HCT116 (cell line): Measurements from ENCODE around the gene KIAA1671.

Experiments used
- CEBPB ChIP-seq: IDR thresholded peaks from 2 replicates; pipeline ENCODE4 v1.6.1; 2012; ENCODE audit warnings: low read depth
- EGR1 ChIP-seq: IDR thresholded peaks from 2 replicates; pipeline ENCODE4 v1.6.1; 2012; ENCODE audit warnings: low read depth
- EZH2 ChIP-seq: fragments of 200-600 bp; sonication (generic); IDR thresholded peaks from 2 replicates; pipeline ENCODE4 v1.6.1; 2017; ENCODE audit warnings: antibody characterized with exemption, mixed run types
- EZH2phosphoT487 ChIP-seq: fragments of 200-600 bp; IDR thresholded peaks from 2 replicates; pipeline ENCODE4 v1.6.1; 2018; ENCODE audit warnings: antibody characterized with exemption, borderline replicate concordance
- FOSL1 ChIP-seq: IDR thresholded peaks from 2 replicates; pipeline ENCODE4 v1.6.1; 2012; ENCODE audit warnings: low read depth
- POLR2A ChIP-seq: IDR thresholded peaks from 2 replicates; pipeline ENCODE4 v1.7.0; 2011; ENCODE audit warnings: borderline replicate concordance; ENCODE audit not compliant: insufficient read depth, insufficient read length; ENCODE audit errors: extremely low read depth
- POLR2AphosphoS5 ChIP-seq: IDR thresholded peaks from 2 replicates; pipeline ENCODE4 v1.6.1; 2011; ENCODE audit warnings: mild to moderate bottlenecking, low read depth, low read length, moderate library complexity
- RAD21 ChIP-seq: IDR thresholded peaks from 2 replicates; pipeline ENCODE4 v1.6.1; 2012; ENCODE audit warnings: low read depth, mild to moderate bottlenecking
- SIN3A ChIP-seq: IDR thresholded peaks from 2 replicates; pipeline ENCODE4 v1.6.1; 2012; ENCODE audit warnings: low read depth
- SP1 ChIP-seq: IDR thresholded peaks from 2 replicates; pipeline ENCODE4 v1.6.1; 2012; ENCODE audit warnings: low read depth
- ZNF274 ChIP-seq: fragments of 200-500 bp; sonication (Bioruptor generic); IDR thresholded peaks from 2 replicates; pipeline ENCODE4 v1.6.1; 2014; ENCODE audit warnings: mild to moderate bottlenecking, low read depth, low read length, inconsistent platforms
- TF ChIP-seq, protein P1 (sequence below), 3 experiments: fragments of 200-600 bp in 1 of 3; sonication (generic) in 1 of 3; IDR thresholded peaks in 2 of 3; conservative IDR thresholded peaks in 1 of 3; 2 replicates each; pipeline ENCODE4 v1.5.1; 2012 to 2017; ENCODE audit warnings: low read depth in 2 of 3, low read length in 2 of 3, antibody characterized with exemption in 1 of 3, borderline replicate concordance in 1 of 3, control low read depth in 1 of 3, mild to moderate bottlenecking in 1 of 3, mixed read lengths in 1 of 3, mixed run types in 1 of 3, moderate library complexity in 1 of 3; ENCODE audit not compliant: insufficient read depth in 1 of 3
- TF ChIP-seq, protein P2 (sequence below): IDR thresholded peaks from 2 replicates; pipeline ENCODE4 v1.6.1; 2012; ENCODE audit warnings: low read depth

DNA sequence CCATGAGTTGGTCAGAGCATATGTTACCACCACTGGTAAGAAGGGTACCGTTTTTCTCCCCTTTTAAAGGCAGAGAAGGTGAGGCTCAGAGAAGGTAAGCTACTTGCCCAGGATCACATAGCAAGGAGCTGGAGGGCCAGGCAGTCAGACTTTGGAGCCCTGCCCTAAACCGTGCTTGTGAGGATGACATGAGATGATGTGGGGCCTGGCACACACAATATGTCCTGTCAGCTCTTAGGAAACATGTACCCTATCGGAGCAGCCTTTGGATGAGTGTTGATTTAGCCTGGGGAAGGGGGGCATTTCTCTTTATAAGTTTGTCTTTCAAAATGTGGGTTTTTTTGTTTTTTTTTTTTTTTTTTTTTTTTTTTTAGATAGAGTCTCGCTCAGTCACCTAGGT lies 146.7 kb downstream of the KIAA1671 start:
- TF ChIP-seq FOSL1 (no peak), SIN3A (no peak), EZH2 (no peak), RAD21 (no peak), ZNF274 (no peak), SP1 (no peak), EGR1 (no peak), POLR2A (no peak), POLR2AphosphoS5 (no peak), EZH2phosphoT487 (no peak), CEBPB (no peak)
- TF ChIP-seq, protein P1, sequence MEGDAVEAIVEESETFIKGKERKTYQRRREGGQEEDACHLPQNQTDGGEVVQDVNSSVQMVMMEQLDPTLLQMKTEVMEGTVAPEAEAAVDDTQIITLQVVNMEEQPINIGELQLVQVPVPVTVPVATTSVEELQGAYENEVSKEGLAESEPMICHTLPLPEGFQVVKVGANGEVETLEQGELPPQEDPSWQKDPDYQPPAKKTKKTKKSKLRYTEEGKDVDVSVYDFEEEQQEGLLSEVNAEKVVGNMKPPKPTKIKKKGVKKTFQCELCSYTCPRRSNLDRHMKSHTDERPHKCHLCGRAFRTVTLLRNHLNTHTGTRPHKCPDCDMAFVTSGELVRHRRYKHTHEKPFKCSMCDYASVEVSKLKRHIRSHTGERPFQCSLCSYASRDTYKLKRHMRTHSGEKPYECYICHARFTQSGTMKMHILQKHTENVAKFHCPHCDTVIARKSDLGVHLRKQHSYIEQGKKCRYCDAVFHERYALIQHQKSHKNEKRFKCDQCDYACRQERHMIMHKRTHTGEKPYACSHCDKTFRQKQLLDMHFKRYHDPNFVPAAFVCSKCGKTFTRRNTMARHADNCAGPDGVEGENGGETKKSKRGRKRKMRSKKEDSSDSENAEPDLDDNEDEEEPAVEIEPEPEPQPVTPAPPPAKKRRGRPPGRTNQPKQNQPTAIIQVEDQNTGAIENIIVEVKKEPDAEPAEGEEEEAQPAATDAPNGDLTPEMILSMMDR (IDR thresholded peaks at IDR 0.05 in 2 of 3, conservative IDR thresholded peaks at IDR 0.05 in 1 of 3; ENCODE audit: borderline replicate concordance in 1 of 3, insufficient read depth in 1 of 3, low read depth in 2 of 3, low read length in 2 of 3): no peak
- TF ChIP-seq, protein P2, sequence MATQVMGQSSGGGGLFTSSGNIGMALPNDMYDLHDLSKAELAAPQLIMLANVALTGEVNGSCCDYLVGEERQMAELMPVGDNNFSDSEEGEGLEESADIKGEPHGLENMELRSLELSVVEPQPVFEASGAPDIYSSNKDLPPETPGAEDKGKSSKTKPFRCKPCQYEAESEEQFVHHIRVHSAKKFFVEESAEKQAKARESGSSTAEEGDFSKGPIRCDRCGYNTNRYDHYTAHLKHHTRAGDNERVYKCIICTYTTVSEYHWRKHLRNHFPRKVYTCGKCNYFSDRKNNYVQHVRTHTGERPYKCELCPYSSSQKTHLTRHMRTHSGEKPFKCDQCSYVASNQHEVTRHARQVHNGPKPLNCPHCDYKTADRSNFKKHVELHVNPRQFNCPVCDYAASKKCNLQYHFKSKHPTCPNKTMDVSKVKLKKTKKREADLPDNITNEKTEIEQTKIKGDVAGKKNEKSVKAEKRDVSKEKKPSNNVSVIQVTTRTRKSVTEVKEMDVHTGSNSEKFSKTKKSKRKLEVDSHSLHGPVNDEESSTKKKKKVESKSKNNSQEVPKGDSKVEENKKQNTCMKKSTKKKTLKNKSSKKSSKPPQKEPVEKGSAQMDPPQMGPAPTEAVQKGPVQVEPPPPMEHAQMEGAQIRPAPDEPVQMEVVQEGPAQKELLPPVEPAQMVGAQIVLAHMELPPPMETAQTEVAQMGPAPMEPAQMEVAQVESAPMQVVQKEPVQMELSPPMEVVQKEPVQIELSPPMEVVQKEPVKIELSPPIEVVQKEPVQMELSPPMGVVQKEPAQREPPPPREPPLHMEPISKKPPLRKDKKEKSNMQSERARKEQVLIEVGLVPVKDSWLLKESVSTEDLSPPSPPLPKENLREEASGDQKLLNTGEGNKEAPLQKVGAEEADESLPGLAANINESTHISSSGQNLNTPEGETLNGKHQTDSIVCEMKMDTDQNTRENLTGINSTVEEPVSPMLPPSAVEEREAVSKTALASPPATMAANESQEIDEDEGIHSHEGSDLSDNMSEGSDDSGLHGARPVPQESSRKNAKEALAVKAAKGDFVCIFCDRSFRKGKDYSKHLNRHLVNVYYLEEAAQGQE: no peak
